Stimulated activated naive CD8-positive, alpha-beta T cell treated with anti-CD3 and anti-CD28 coated beads, Interleukin-15, Interleukin-2, amounts not matched to agents 100 ng/mL and 50 ng/mL, for 24 hours (primary cell): Measurements from ENCODE around the gene EIF5AL1.
"Not testable (repeated sequence)": the region's sequence is repeated elsewhere in the genome, so short reads cannot be mapped to it uniquely, and the experiment has no call there.

Experiments
- H3K27ac Mint-ChIP-seq: one replicate; pipeline ENCODE4 v1.8.0; 2021; ENCODE audit warnings: mild to moderate bottlenecking, mixed read lengths
- H3K27me3 Mint-ChIP-seq: one replicate; pipeline ENCODE4 v1.8.0; 2021; ENCODE audit warnings: mixed read lengths
- H3K36me3 Mint-ChIP-seq: one replicate; pipeline ENCODE4 v1.8.0; 2021; ENCODE audit warnings: low read depth, mixed read lengths
- H3K4me1 Mint-ChIP-seq: one replicate; pipeline ENCODE4 v1.8.0; 2021; ENCODE audit warnings: low read depth, mixed read lengths
- H3K4me3 Mint-ChIP-seq: one replicate; pipeline ENCODE4 v1.8.0; 2021; ENCODE audit warnings: mild to moderate bottlenecking, mixed read lengths
- H3K9me3 Mint-ChIP-seq: one replicate; pipeline ENCODE4 v1.8.0; 2021; ENCODE audit warnings: mixed read lengths

EIF5AL1 gene

GRCh38 chr10:79511891-79512583 lies at the start of gene EIF5AL1:
TSS of gene EIF5AL1 (plus strand) at chr10:79512533. CDS start at chr10:79512650, 117 bp downstream.
- H3K27me3 Mint-ChIP-seq, H3K27ac Mint-ChIP-seq, H3K36me3 Mint-ChIP-seq, H3K4me3 Mint-ChIP-seq, H3K9me3 Mint-ChIP-seq, H3K4me1 Mint-ChIP-seq: not testable (repeated sequence)

- H3K27me3 Mint-ChIP-seq, result no peaks in the 10 kb centered on the region
- H3K9me3 Mint-ChIP-seq, result no peaks in the 10 kb centered on the region
- H3K27ac Mint-ChIP-seq, result no peak overlapping the region
- no peaks in the 10 kb centered on the region for H3K4me1 Mint-ChIP-seq
- H3K4me3 Mint-ChIP-seq, result no peak overlapping the region
- no peaks in the 10 kb centered on the region for H3K36me3 Mint-ChIP-seq
Measured at GRCh38 chr10:79463578-79464496, 48.5 kb upstream of the EIF5AL1 start.

- H3K27ac Mint-ChIP-seq, result no peak overlapping the region
- no peaks in the 10 kb centered on the region for H3K36me3 Mint-ChIP-seq
- no peaks in the 10 kb centered on the region for H3K27me3 Mint-ChIP-seq
- H3K4me3 Mint-ChIP-seq, result no peak overlapping the region
- no peaks in the 10 kb centered on the region for H3K4me1 Mint-ChIP-seq
- H3K9me3 Mint-ChIP-seq, result no peaks in the 10 kb centered on the region
Measured at GRCh38 chr10:79465341-79465740, 47.0 kb upstream of the EIF5AL1 start.

GRCh38 chr10:79468015-79468560 lies 44.2 kb upstream of the EIF5AL1 start:
- H3K4me3 Mint-ChIP-seq, result no peak overlapping the region
- H3K36me3 Mint-ChIP-seq, result no peaks in the 10 kb centered on the region
- H3K9me3 Mint-ChIP-seq, result no peaks in the 10 kb centered on the region
- H3K27me3 Mint-ChIP-seq, result no peaks in the 10 kb centered on the region
- H3K27ac Mint-ChIP-seq, result no peak overlapping the region
- no peaks in the 10 kb centered on the region for H3K4me1 Mint-ChIP-seq

GRCh38 chr10:79468841-79469585 lies 43.3 kb upstream of the EIF5AL1 start:
- Mint-ChIP-seq H3K27me3 (no peaks in the 10 kb centered on the region), H3K27ac (no peak overlapping the region), H3K4me3 (no peak overlapping the region), H3K4me1 (no peaks in the 10 kb centered on the region), H3K9me3 (no peaks in the 10 kb centered on the region), H3K36me3 (no peaks in the 10 kb centered on the region)

GRCh38 chr10:79470096-79470495 lies 42.2 kb upstream of the EIF5AL1 start:
- Mint-ChIP-seq H3K4me3 (no peak overlapping the region), H3K9me3 (no peaks in the 10 kb centered on the region), H3K27me3 (no peaks in the 10 kb centered on the region), H3K27ac (no peak overlapping the region), H3K36me3 (no peaks in the 10 kb centered on the region), H3K4me1 (no peaks in the 10 kb centered on the region)

- Mint-ChIP-seq H3K36me3 (no peaks in the 10 kb centered on the region), H3K27ac (no peak overlapping the region), H3K9me3 (no peaks in the 10 kb centered on the region), H3K27me3 (peaks cover 6% of the 10 kb centered on the region), H3K4me1 (no peaks in the 10 kb centered on the region), H3K4me3 (no peak overlapping the region)
Measured at GRCh38 chr10:79471776-79472175, 40.6 kb upstream of the EIF5AL1 start.

GRCh38 chr10:79472449-79472848 lies 39.9 kb upstream of the EIF5AL1 start:
- no peak overlapping the region for H3K4me3 Mint-ChIP-seq
- no peaks in the 10 kb centered on the region for H3K36me3 Mint-ChIP-seq
- no peak overlapping the region for H3K27ac Mint-ChIP-seq
- no peaks in the 10 kb centered on the region for H3K9me3 Mint-ChIP-seq
- H3K4me1 Mint-ChIP-seq, result no peaks in the 10 kb centered on the region
- peaks cover 9% of the 10 kb centered on the region for H3K27me3 Mint-ChIP-seq

GRCh38 chr10:79472951-79473350 lies 39.4 kb upstream of the EIF5AL1 start:
- H3K4me3 Mint-ChIP-seq, result no peak overlapping the region
- no peaks in the 10 kb centered on the region for H3K4me1 Mint-ChIP-seq
- H3K9me3 Mint-ChIP-seq, result no peaks in the 10 kb centered on the region
- no peaks in the 10 kb centered on the region for H3K36me3 Mint-ChIP-seq
- peaks cover 11% of the 10 kb centered on the region for H3K27me3 Mint-ChIP-seq
- no peak overlapping the region for H3K27ac Mint-ChIP-seq

- H3K27me3 Mint-ChIP-seq, result peaks cover 11% of the 10 kb centered on the region
Measured at GRCh38 chr10:79473496-79474095, 38.7 kb upstream of the EIF5AL1 start.

GRCh38 chr10:79475119-79475653 lies 37.1 kb upstream of the EIF5AL1 start:
- peaks cover 11% of the 10 kb centered on the region for H3K27me3 Mint-ChIP-seq
- H3K9me3 Mint-ChIP-seq, result no peaks in the 10 kb centered on the region
- no peak overlapping the region for H3K27ac Mint-ChIP-seq
- H3K4me1 Mint-ChIP-seq, result no peaks in the 10 kb centered on the region
- no peak overlapping the region for H3K4me3 Mint-ChIP-seq
- no peaks in the 10 kb centered on the region for H3K36me3 Mint-ChIP-seq

More at GRCh38 chr10:79473496-79474095, 38.7 kb upstream of the EIF5AL1 start:
- Mint-ChIP-seq H3K4me1 (no peaks in the 10 kb centered on the region), H3K27ac (no peak overlapping the region), H3K9me3 (no peaks in the 10 kb centered on the region), H3K4me3 (no peak overlapping the region), H3K36me3 (no peaks in the 10 kb centered on the region)

- Mint-ChIP-seq H3K4me3 (no peak overlapping the region), H3K36me3 (no peaks in the 10 kb centered on the region), H3K9me3 (no peaks in the 10 kb centered on the region), H3K27ac (no peak overlapping the region), H3K27me3 (peaks cover 11% of the 10 kb centered on the region), H3K4me1 (no peaks in the 10 kb centered on the region)
Measured at GRCh38 chr10:79475877-79476276, 36.5 kb upstream of the EIF5AL1 start.

GRCh38 chr10:79476645-79477044 lies 35.7 kb upstream of the EIF5AL1 start:
- Mint-ChIP-seq H3K4me3 (no peak overlapping the region), H3K27me3 (peaks cover 11% of the 10 kb centered on the region), H3K4me1 (no peaks in the 10 kb centered on the region), H3K27ac (no peak overlapping the region), H3K9me3 (no peaks in the 10 kb centered on the region), H3K36me3 (no peaks in the 10 kb centered on the region)

- Mint-ChIP-seq H3K4me1 (no peaks in the 10 kb centered on the region), H3K36me3 (no peaks in the 10 kb centered on the region), H3K27me3 (peaks cover 11% of the 10 kb centered on the region), H3K9me3 (no peaks in the 10 kb centered on the region), H3K4me3 (no peak overlapping the region), H3K27ac (no peak overlapping the region)
Measured at GRCh38 chr10:79477456-79477855, 34.9 kb upstream of the EIF5AL1 start.
